Measurements from ENCODE around the gene LRRC40. TPM values are rescaled to one million over a fixed set of nuclear protein-coding genes. Genes with fewer than 3 reads are reported as not detected.

The LRRC40 gene
- total RNA-seq (2022; extraction: Qiagen RNA extraction; ENCODE audit: low read depth), result 5.2 to 12.4 TPM (median 9.6 TPM) in 5 replicates

DNA sequence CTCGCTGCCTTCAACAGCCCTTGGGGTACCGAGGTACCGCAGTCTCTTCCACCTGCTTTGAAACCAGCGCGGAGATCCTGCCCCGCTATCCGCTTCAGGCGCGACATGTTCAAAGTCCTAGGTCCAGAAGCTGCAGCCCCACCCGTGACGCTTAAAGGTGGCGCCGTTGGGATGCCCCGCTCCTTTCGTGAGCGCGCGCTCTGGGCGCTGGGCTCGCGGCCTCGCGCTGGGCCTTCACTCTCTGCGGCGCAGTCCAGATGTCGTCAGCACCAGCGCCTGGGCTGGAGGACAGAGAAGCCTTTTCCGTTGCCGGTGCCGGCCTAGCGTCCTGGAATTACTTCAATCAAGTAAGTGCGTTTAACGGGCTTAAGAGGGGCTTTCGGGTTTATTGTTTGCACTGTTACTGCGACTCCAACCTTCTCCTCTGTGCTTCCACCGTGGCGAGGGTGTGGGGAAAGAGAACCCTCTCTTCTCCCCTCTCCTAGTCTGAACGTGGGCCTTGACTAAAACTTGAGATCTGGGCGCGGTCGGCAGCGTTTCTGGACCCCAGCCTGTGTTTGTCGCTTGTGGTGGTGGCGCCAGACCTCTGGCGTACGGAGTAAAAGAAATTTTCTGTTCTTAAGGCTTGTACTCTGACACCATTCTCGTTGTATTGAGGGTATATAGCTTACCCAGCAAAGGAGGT, at the start of gene LRRC40:
LRRC40 (minus strand) TSS at position 146 of the 685 bp plus-strand sequence; CDS start at position 107, 39 bp downstream.

DNA sequence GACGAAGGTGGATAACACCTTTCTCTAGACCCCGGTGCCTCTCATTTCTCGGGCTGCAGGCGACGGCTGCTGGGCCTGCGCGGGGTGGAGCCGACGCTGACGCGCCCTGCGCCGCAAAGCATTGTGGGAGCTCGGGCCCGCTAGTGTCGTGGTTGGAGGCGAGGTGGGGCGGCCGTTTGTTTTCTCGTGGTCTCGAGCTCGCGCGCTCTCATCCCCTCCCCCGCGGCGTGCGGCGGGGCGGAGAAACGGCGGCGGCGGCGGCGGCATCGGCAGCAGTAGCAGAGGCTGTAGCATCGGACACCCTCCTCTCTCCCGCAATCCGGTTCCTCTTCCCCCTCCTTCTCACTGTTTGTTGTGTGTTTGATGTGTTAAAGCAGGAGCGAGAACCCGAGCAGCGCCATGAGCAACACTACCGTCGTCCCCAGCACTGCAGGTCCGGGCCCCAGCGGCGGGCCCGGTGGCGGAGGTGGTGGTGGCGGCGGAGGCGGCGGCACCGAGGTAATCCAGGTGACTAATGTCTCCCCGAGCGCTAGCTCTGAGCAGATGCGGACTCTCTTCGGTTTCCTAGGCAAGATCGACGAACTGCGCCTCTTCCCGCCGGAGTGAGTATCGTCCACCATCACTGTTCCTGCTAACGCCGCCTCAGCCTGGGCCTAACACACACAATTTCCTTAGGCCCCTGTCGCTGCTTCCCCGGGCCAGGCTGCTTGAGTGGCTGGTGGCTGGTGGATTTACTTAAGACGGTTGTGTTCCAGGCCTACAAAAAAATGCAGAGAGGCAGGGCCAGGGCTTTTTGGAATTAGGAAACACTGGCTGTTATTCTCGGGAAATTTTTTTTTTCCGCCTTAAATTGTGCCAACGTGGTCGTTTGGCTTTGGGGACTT, 16.1 kb upstream of the LRRC40 start, which contains the start of gene SRSF11:
SRSF11 (plus strand) TSS at position 143 of the 884 bp plus-strand sequence; CDS start at position 400, 257 bp downstream.

Other genes with a start within 250 kb of the LRRC40 start
- gene SRSF11, start 15.8 kb upstream of the LRRC40 start, total RNA-seq (2022; extraction: Qiagen RNA extraction; ENCODE audit: low read depth), result 66.8 to 128 TPM (median 82.0 TPM) in 5 replicates
- gene ANKRD13C, start 149.1 kb upstream of the LRRC40 start, total RNA-seq (2022; extraction: Qiagen RNA extraction; ENCODE audit: low read depth), result 6.4 to 11.5 TPM (median 8.1 TPM) in 5 replicates
- 1.2 to 2.2 TPM (median 1.4 TPM) in 5 replicates for gene CTH, start 205.7 kb upstream of the LRRC40 start, total RNA-seq (2022; extraction: Qiagen RNA extraction; ENCODE audit: low read depth)

All from A549 treated with ZK216348 at 1 μM for 4 hours (cell line).